ENCODE measurements around the gene SLC22A31.
"Not testable (repeated sequence)": the region's sequence is repeated elsewhere in the genome, so short reads cannot be mapped to it uniquely, and the experiment has no call there.

The SLC22A31 gene

DNA sequence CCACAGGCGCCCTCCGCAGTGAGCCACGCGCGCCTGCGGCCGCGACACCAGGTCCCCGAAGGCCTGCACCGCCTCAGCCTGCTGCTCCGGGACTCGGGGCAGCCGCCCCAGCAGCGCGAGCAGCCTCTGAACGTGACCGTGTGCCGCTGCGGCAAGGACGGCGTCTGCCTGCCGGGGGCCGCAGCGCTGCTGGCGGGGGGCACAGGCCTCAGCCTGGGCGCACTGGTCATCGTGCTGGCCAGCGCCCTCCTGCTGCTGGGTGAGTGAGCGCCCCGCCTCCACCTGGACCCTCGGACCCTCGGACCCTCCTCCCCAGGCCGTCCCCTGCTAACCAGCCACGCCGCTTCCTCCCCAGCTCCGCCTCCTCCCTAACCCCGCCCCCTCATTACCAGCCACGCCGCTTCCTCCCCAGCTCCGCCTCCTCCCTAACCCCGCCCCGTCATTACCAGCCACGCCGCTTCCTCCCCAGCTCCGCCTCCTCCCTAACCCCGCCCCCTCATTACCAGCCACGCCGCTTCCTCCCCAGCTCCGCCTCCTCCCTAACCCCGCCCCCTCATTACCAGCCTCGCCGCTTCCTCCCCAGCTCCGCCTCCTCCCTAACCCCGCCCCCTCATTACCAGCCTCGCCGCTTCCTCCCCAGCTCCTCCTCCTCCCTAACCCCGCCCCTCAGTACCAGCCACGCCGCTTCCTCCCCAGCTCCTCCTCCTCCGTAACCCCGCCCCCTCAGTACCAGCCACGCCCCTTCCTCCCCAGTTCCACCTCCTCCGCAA lies 8.0 kb downstream of the SLC22A31 start:
- peak overlapping the region; percentile 62; the same call in 1 of the 2 replicates for H3K9ac ChIP-seq (ENCODE audit: low read depth, low read length)

DNA sequence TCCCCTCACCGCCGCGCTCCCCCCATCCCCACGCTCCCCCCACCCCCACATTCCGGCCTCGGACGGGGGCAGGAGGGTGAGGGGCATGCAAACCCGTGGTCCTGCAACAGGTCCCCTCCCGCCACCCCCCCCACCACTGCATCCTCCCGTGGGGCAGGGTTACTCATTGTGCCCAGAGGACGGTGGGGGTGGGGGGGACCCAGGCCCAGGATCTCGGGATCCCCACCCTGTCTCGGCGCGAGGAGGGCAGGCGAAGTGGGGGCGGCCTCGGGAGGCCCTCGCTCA lies 8.5 kb downstream of the SLC22A31 start:
- Histone ChIP-seq H3K9ac (ENCODE audit: low read depth, low read length) (peak overlapping the region; percentile 62; the same call in 1 of the 2 replicates), H3K9me3 (ENCODE audit: control insufficient read depth, insufficient read depth, low read length) (no peaks in the 10 kb centered on the region)

More for the DNA sequence above, 8.0 kb downstream of the SLC22A31 start:
- not testable (repeated sequence) for H3K9me3 ChIP-seq (ENCODE audit: control insufficient read depth, insufficient read depth, low read length); H3K36me3 ChIP-seq (ENCODE audit: insufficient read depth, low read length); H3K4me1 ChIP-seq (ENCODE audit: insufficient read depth, low read length)

DNA sequence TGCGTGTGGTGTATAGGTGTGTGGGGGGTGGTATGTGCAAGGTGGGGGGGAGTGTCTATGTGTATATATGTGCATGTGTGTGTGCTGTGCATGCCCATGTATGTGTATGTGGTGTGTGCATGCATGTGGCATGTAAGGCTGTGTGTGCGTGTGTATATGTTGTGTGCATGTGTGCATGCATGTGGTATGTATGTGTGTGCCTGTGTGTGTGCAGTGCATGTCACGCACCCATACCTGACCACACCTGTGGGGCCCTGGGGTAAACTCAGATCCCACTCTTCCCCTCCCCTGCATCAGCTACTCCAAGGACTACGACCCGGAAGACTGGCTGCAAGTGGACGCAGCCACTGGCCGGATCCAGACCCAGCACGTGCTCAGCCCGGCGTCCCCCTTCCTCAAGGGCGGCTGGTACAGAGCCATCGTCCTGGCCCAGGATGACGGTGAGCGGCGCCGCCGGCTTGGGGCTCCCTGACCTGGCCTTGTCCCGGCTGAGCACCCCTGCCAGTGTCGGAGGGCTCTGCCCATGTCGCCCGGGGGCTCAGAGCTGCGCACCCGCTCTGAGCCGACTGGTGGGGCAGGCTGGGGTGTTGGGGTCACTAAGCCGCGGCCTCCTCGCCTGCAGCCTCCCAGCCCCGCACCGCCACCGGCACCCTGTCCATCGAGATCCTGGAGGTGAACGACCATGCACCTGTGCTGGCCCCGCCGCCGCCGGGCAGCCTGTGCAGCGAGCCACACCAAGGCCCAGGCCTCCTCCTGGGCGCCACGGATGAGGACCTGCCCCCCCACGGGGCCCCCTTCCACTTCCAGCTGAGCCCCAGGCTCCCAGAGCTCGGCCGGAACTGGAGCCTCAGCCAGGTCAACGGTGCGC lies 9.1 kb downstream of the SLC22A31 start:
- H3K36me3 ChIP-seq (ENCODE audit: insufficient read depth, low read length) = no peaks in the 10 kb centered on the region
- H3K4me1 ChIP-seq (ENCODE audit: insufficient read depth, low read length) = no peaks in the 10 kb centered on the region
- H3K9me3 ChIP-seq (ENCODE audit: control insufficient read depth, insufficient read depth, low read length) = no peaks in the 10 kb centered on the region
- peak overlapping the region; percentile 9; the same call in 1 of the 2 replicates for H3K9ac ChIP-seq (ENCODE audit: low read depth, low read length)

More for the DNA sequence above, 8.5 kb downstream of the SLC22A31 start:
- H3K4me1 ChIP-seq (ENCODE audit: insufficient read depth, low read length) = no peaks in the 10 kb centered on the region
- no peaks in the 10 kb centered on the region for H3K36me3 ChIP-seq (ENCODE audit: insufficient read depth, low read length)

DNA sequence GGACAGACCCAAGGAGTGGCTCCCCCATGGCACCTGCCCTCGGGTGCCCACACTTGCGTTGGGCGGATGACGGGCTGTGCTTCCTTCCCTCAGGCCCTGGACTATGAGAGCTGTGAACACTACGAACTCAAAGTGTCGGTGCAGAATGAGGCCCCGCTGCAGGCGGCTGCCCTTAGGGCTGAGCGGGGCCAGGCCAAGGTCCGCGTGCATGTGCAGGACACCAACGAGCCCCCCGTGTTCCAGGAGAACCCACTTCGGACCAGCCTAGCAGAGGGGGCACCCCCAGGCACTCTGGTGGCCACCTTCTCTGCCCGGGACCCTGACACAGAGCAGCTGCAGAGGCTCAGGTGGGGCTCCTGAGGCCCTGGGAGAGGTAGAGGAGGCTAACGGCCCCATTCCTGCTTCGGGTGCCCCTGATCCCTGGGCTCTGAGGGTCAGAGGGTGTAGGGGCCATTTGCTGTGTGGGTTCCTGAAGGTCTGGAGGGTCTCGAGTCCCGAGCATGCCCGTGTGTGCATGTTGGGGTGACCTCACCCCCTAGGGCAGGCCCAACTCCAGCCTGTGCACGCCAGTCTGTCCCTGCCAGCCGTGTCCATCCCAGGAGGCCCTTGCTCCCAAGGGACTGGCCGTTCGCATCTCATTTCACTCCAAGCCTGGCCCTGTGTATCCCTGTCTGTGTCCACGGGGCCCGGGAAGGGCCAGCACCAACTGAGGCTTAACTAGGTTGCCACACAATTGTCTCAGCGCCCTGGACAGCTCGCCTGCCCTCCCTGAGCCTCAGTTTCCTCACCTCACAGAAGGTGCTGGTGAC lies 10.0 kb downstream of the SLC22A31 start:
- no peaks in the 10 kb centered on the region for H3K9me3 ChIP-seq (ENCODE audit: control insufficient read depth, insufficient read depth, low read length)
- no peak overlapping the region for H3K9ac ChIP-seq (ENCODE audit: low read depth, low read length)
- no peaks in the 10 kb centered on the region for H3K4me1 ChIP-seq (ENCODE audit: insufficient read depth, low read length)
- no peaks in the 10 kb centered on the region for H3K36me3 ChIP-seq (ENCODE audit: insufficient read depth, low read length)

DNA sequence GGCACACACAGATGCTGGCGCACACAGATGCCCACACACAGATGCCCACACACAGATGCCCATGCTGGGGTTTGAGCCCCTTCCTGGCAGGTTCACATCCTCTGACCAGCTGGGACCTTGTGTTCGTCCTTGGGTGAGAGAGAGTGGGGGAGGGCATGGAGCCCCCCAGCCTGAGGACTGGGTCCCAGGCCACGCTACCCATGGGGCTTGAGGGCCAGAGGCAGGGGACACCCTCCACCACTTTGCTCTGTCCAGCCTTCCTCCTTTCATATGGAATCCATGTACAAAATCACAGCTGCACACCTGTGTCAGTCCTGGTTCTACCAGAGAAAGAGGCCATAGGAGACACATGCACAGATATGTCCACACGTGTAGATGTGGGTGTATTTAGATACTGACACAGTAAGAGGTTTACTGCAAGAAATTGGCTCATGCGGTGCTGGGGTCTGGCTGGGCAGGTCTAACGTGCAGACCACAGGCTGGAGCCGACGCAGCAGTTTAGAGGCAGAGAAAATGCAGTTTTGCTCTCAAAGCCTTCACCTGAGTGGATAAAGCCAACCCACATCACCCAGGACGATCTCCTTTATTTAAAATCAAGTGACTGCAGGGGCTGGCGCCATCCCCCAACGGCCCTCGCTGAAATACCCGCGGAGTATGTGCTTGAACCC lies 10.8 kb downstream of the SLC22A31 start:
- Histone ChIP-seq H3K4me1 (ENCODE audit: insufficient read depth, low read length) (no peaks in the 10 kb centered on the region), H3K36me3 (ENCODE audit: insufficient read depth, low read length) (no peaks in the 10 kb centered on the region), H3K9me3 (ENCODE audit: control insufficient read depth, insufficient read depth, low read length) (no peaks in the 10 kb centered on the region), H3K9ac (ENCODE audit: low read depth, low read length) (no peak overlapping the region)

DNA sequence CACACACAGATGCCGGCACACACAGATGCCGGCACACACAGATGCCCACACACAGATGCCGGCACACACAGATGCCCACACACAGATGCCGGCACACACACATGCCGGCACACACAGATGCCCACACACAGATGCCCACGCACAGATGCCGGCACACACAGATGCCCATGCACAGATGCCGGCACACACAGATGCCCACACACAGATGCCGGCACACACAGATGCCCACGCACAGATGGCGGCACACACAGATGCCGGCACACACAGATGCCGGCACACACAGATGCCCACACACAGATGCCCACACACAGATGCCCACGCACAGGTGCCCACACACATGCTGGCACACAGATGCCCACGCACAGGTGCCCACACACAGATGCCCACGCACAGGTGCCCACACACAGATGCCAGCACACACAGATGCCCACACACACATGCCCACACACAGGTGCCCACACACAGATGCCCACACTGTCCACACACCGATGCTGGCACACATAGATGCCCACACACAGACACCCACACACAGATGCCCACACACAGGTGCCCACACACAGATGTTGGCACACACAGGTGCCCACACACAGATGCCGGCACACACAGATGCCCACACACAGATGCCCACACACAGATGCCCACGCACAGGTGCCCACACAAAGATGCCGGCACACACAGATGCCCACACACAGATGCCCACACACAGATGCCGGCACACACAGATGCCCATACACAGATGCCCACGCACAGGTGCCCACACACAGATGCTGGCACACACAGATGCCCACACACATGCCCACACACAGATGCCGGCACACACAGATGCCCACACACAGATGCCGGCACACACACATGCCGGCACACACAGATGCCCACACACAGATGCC lies 11.6 kb downstream of the SLC22A31 start:
- not testable (repeated sequence) for H3K9me3 ChIP-seq (ENCODE audit: control insufficient read depth, insufficient read depth, low read length); H3K9ac ChIP-seq (ENCODE audit: low read depth, low read length); H3K4me1 ChIP-seq (ENCODE audit: insufficient read depth, low read length); H3K36me3 ChIP-seq (ENCODE audit: insufficient read depth, low read length)

DNA sequence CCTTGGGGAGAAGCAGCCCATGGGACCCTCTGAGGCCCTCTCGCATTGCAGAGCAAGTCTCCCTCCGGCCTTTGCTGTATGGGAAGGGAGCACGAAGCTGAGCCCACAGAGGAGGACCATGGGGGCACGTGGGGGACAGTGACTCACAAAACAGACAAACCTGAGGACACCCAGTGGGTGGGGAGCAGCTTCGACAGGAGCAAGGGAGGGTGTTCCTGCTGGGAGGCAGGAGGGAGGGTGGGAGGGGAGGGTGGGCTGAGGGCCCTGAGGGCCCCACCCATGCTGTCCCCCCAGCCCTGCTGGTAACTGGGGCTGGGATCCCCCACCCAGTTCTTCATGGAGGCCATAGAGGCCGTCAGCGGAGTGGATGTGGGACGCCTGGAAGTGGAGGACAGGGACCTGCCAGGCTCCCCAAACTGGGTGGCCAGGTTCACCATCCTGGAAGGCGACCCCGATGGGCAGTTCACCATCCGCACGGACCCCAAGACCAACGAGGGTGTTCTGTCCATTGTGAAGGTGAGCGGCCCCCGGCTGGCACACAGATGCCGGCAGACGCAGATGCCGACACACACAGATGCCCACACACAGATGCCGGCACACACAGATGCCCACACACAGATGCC lies 12.5 kb downstream of the SLC22A31 start:
- Histone ChIP-seq H3K4me1 (ENCODE audit: insufficient read depth, low read length) (no peaks in the 10 kb centered on the region), H3K9ac (ENCODE audit: low read depth, low read length) (no peak overlapping the region), H3K9me3 (ENCODE audit: control insufficient read depth, insufficient read depth, low read length) (no peaks in the 10 kb centered on the region), H3K36me3 (ENCODE audit: insufficient read depth, low read length) (no peaks in the 10 kb centered on the region)

DNA sequence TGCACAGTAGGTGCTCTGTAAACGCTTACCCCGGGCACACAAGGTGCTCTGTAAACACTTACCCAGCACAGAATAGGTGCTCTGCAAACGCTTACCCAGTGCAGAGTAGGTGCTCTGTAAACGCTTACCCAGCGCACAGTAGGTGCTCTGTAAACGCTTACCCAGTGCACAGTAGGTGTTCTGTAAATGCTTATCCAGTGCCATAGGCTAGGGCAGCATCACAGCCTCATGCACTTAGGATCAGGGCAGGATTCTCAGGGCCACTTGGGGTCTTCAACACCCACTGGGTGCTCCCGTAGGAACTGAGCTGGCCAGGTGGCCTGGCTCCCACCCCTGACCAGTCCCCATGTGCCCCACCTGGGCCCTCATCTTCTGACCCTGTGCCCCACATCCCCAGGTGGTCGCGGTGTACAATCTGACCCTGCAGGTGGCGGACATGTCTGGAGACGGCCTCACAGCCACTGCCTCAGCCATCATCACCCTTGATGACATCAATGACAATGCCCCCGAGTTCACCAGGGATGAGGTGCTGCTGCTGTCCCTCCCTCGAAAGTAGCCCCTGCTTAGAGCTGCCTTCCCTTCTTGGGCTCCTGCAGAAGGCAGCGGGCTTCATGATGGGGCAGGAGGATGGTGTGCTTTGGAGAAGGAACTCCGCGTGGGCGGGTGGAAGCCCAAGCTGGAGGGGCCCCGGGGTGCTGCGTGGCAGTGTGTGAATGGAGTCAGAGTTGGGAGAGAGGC lies 13.1 kb downstream of the SLC22A31 start:
- Histone ChIP-seq H3K9ac (ENCODE audit: low read depth, low read length) (no peak overlapping the region), H3K4me1 (ENCODE audit: insufficient read depth, low read length) (no peaks in the 10 kb centered on the region), H3K36me3 (ENCODE audit: insufficient read depth, low read length) (no peaks in the 10 kb centered on the region), H3K9me3 (ENCODE audit: control insufficient read depth, insufficient read depth, low read length) (no peaks in the 10 kb centered on the region)

DNA sequence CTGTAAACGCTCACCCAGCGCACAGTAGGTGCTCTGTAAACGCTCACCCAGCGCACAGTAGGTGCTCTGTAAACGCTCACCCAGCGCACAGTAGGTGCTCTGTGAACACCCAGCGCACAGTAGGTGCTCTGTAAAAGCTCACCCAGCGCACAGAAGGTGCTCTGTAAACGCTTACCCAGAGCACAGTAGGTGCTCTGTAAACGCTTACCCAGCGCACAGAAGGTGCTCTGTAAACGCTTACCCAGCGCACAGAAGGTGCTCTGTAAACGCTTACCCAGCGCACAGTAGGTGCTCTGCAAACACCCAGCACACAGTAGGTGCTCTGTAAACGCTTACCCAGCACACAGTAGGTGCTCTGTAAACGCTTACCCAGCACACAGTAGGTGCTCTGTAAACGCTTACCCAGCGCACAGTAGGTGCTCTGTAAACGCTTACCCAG lies 13.7 kb downstream of the SLC22A31 start:
- not testable (repeated sequence) for H3K36me3 ChIP-seq (ENCODE audit: insufficient read depth, low read length); H3K9ac ChIP-seq (ENCODE audit: low read depth, low read length); H3K4me1 ChIP-seq (ENCODE audit: insufficient read depth, low read length); H3K9me3 ChIP-seq (ENCODE audit: control insufficient read depth, insufficient read depth, low read length)

DNA sequence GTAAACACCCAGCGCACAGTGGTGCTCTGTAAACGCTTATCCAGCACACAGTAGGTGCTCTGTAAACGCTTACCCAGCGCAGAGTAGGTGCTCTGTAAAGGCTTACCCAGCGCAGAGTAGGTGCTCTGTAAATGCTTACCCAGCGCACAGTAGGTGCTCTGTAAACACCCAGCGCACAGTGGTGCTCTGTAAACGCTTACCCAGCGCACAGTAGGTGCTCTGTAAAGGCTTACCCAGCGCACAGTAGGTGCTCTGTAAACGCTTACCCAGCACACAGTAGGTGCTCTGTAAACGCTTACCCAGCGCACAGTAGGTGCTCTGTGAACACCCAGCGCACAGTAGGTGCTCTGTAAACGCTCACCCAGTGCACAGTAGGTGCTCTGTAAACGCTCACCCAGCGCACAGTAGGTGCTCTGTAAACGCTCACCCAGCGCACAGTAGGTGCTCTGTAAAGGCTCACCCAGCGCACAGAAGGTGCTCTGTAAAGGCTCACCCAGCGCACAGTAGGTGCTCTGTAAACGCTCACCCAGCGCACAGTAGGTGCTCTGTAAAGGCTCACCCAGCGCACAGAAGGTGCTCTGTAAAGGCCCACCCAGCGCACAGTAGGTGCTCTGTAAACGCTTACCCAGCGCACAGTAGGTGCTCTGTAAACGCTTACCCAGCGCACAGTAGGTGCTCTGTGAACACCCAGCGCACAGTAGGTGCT lies 14.3 kb downstream of the SLC22A31 start:
- not testable (repeated sequence) for H3K36me3 ChIP-seq (ENCODE audit: insufficient read depth, low read length); H3K4me1 ChIP-seq (ENCODE audit: insufficient read depth, low read length); H3K9me3 ChIP-seq (ENCODE audit: control insufficient read depth, insufficient read depth, low read length); H3K9ac ChIP-seq (ENCODE audit: low read depth, low read length)

DNA sequence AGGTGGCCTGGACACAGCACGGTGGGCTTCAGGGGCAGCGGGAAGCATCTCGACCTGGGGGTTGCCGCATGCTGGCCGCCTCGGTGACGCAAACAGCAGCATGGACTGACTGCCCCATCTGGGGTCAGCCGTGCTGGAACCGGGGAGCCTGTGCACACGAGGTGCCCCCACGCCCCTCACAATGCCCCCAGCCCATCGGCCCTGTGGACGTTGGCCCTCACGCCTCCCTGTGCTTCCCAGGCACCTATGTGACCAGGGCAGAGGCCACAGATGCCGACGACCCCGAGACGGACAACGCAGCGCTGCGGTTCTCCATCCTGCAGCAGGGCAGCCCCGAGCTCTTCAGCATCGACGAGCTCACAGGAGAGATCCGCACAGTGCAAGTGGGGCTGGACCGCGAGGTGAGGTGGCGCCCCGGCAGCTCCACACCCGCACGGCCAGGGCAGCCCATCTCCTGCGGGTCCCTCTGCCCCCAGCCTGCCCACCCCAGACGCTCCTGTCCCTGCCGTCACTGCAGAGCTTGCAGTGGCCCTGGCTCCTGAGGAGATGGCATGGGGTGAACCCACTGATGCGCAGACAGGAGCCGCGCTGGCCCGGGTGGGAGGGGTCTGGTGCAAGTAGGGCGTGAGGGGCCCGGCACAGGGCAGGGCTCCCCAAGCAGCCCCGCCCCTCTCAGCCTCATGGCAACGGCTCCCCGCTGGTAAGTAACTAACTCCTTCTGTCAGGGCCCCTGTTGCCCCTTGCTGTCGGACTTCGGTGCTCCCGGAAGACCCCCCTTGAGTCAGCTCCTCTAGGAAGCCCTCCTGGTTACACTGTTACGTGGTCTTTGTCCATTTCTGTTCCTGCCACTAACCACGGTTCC lies 15.2 kb downstream of the SLC22A31 start:
- H3K9ac ChIP-seq (ENCODE audit: low read depth, low read length) = no peak overlapping the region
- no peaks in the 10 kb centered on the region for H3K9me3 ChIP-seq (ENCODE audit: control insufficient read depth, insufficient read depth, low read length)
- no peaks in the 10 kb centered on the region for H3K36me3 ChIP-seq (ENCODE audit: insufficient read depth, low read length)
- H3K4me1 ChIP-seq (ENCODE audit: insufficient read depth, low read length) = no peaks in the 10 kb centered on the region

DNA sequence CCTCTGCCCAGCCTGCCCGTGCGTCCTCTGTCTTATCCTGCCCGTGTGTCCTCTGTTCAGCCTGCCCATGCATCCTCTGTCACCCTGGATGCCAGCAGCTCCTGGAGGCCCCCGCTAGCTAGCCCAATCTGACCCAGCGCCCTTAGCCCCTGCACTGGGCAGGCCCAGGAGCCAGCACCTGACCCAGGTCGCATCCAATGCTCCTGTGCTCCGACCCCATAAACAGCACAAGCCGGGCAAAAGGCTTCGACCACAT lies 15.7 kb downstream of the SLC22A31 start:
- Histone ChIP-seq H3K36me3 (ENCODE audit: insufficient read depth, low read length) (no peaks in the 10 kb centered on the region), H3K4me1 (ENCODE audit: insufficient read depth, low read length) (no peaks in the 10 kb centered on the region), H3K9ac (ENCODE audit: low read depth, low read length) (no peak overlapping the region), H3K9me3 (ENCODE audit: control insufficient read depth, insufficient read depth, low read length) (no peaks in the 10 kb centered on the region)

Measured in ES-I3 (cell line).